Keratinocyte (primary cell): ENCODE results near the gene BBX. TPM values are rescaled to one million over a fixed set of nuclear protein-coding genes. Genes with fewer than 3 reads are reported as not detected.
"Not testable (repeated sequence)": the region's sequence is repeated elsewhere in the genome, so short reads cannot be mapped to it uniquely, and the experiment has no call there.

ENCODE experiments used
- DNase-seq: peaks from one replicate; pipeline ENCODE4 v3.0.0-alpha.2; 2011; ENCODE audit warnings: low read depth, missing footprints, low spot score
- FAIRE-seq: peaks from 2 replicates; lab custom pipeline; 2011; peaks lifted over from hg19 to GRCh38; lab: Jason Lieb, UNC
- H2AFZ ChIP-seq: 2 replicates; pipeline ENCODE4 v1.6.0; 2012; ENCODE audit warnings: low read length, control low read depth, inconsistent platforms; ENCODE audit not compliant: control insufficient read depth
- H3K27ac ChIP-seq: 2 replicates; pipeline ENCODE4 v1.5.1; 2011; ENCODE audit warnings: low read length; ENCODE audit not compliant: control insufficient read depth, insufficient read depth
- H3K27me3 ChIP-seq: 3 replicates; pipeline ENCODE4 v1.6.0; 2011; ENCODE audit warnings: low read length; ENCODE audit not compliant: control insufficient read depth, insufficient read depth; ENCODE audit errors: extremely low read depth
- H3K36me3 ChIP-seq, 2 experiments: 2 replicates in 1 of 2; 3 replicates in 1 of 2; pipeline ENCODE4 v1.5.1; 2011; ENCODE audit warnings: low read length in 2 of 2, mild to moderate bottlenecking in 1 of 2; ENCODE audit not compliant: control insufficient read depth in 2 of 2, insufficient read depth in 2 of 2; ENCODE audit errors: extremely low read depth in 1 of 2
- H3K4me1 ChIP-seq: 3 replicates; pipeline ENCODE4 v1.5.1; 2011; ENCODE audit warnings: low read length; ENCODE audit not compliant: control insufficient read depth, insufficient read depth; ENCODE audit errors: extremely low read depth
- H3K4me2 ChIP-seq: 3 replicates; pipeline ENCODE4 v1.6.0; 2011; ENCODE audit warnings: low read depth, low read length; ENCODE audit not compliant: control insufficient read depth, insufficient read depth; ENCODE audit errors: extremely low read depth
- H3K4me3 ChIP-seq, 3 experiments: fragments of 200-600 bp in 1 of 3; sonication (generic) in 1 of 3; 2 replicates in 2 of 3; 3 replicates in 1 of 3; pipeline ENCODE4 v1.5.1; 2011 to 2016; ENCODE audit warnings: low read length in 3 of 3, mild to moderate bottlenecking in 3 of 3, control low read depth in 2 of 3, inconsistent platforms in 1 of 3, low read depth in 1 of 3, mixed read lengths in 1 of 3, mixed run types in 1 of 3, moderate library complexity in 1 of 3; ENCODE audit not compliant: control insufficient read depth in 2 of 3, insufficient read depth in 2 of 3; ENCODE audit errors: extremely low read depth in 1 of 3
- H3K79me2 ChIP-seq: 2 replicates; pipeline ENCODE4 v1.6.0; 2012; ENCODE audit warnings: low read length; ENCODE audit not compliant: control insufficient read depth, insufficient read depth
- H3K9ac ChIP-seq: 3 replicates; pipeline ENCODE4 v1.6.0; 2011; ENCODE audit warnings: low read length; ENCODE audit not compliant: control insufficient read depth, insufficient read depth; ENCODE audit errors: extremely low read depth
- H3K9me1 ChIP-seq: 3 replicates; pipeline ENCODE4 v1.6.0; 2011; ENCODE audit warnings: low read length; ENCODE audit not compliant: control insufficient read depth, insufficient read depth; ENCODE audit errors: extremely low read depth
- H3K9me3 ChIP-seq: 2 replicates; pipeline ENCODE4 v1.5.1; 2012; ENCODE audit warnings: low read depth, low read length; ENCODE audit not compliant: control insufficient read depth
- H4K20me1 ChIP-seq: 3 replicates; pipeline ENCODE4 v1.6.0; 2011; ENCODE audit warnings: low read length; ENCODE audit not compliant: control insufficient read depth, insufficient read depth; ENCODE audit errors: extremely low read depth
- CTCF ChIP-seq, 3 experiments: IDR thresholded peaks in 1 of 3; conservative IDR thresholded peaks in 1 of 3; optimal IDR thresholded peaks in 1 of 3; 2 replicates in 2 of 3; 3 replicates in 1 of 3; pipeline versions ENCODE3 to v1.5.1; 2011; ENCODE audit warnings: low read length in 3 of 3, mild to moderate bottlenecking in 3 of 3, moderate library complexity in 2 of 3, control low read depth in 1 of 3, inconsistent platforms in 1 of 3; ENCODE audit not compliant: insufficient read depth in 2 of 3; ENCODE audit errors: extremely low read depth in 1 of 3
- EZH2 ChIP-seq: IDR thresholded peaks from one replicate; pipeline ENCODE4 v1.6.1; 2012; ENCODE audit warnings: inconsistent platforms, mild to moderate bottlenecking, low read length, moderate library complexity
- dilution Hi-C: fragments of 300-500 bp; cut with MboI; formaldehyde crosslinking; loops from one replicate; pipeline ENCODE4 v1.7.0; 2020; ENCODE audit warnings: low sequenced_read_pairs; ENCODE audit not compliant: extremely low pct_ligation_motif_present
- polyA plus RNA-seq, 5 experiments: library from polyadenylated mRNA; depleted of rRNA in 3 of 5; stranded (reverse) in 3 of 5; stranded (forward) in 1 of 5; unstranded in 1 of 5; fragments of >200 nt; gene quantifications; 1 replicate in 1 of 5; 2 replicates in 3 of 5; 3 replicates in 1 of 5; pipeline versions ENCODE4 v1.2.1 to v1.2.3, GENCODE V29; 2011 to 2012; ENCODE audit warnings: missing spikeins in 2 of 5, low read depth in 1 of 5, low replicate concordance in 1 of 5

BBX gene
- polyA plus RNA-seq, 1 donor (not counting 4 experiments of a cell fraction or from before 2014, with no cell fraction given), result 43.4 TPM

- no peak overlapping the region for H3K27ac ChIP-seq
- no peaks in the 10 kb centered on the region for H3K79me2 ChIP-seq
- no peaks in the 10 kb centered on the region for H4K20me1 ChIP-seq
- no peak for DNase-seq
- no peak overlapping the region for H3K4me2 ChIP-seq
- H3K4me1 ChIP-seq, result no peaks in the 10 kb centered on the region
- TF ChIP-seq EZH2 (no peak), CTCF (optimal IDR thresholded peaks at IDR 0.05 in 1 of 3, IDR thresholded peaks at IDR 0.05 in 1 of 3, conservative IDR thresholded peaks at IDR 0.05 in 1 of 3; ENCODE audit: extremely low read depth in 1 of 3, insufficient read depth in 2 of 3, low read length in 3 of 3) (no peak)
- H3K27me3 ChIP-seq, result no peaks in the 10 kb centered on the region
- no peak for FAIRE-seq
- no peaks in the 10 kb centered on the region for H3K9me3 ChIP-seq
- no peak overlapping the region for H2AFZ ChIP-seq
- H3K4me3 ChIP-seq, result no peak overlapping the region
- dilution Hi-C loops, result no loop called here
- no peaks in the 10 kb centered on the region for H3K9me1 ChIP-seq
- no peak overlapping the region for H3K9ac ChIP-seq
- no peaks in the 10 kb centered on the region for H3K36me3 ChIP-seq
Measured at GRCh38 chr3:107833722-107834416, 311.1 kb downstream of the BBX start.

GRCh38 chr3:107835001-107835400 lies 312.2 kb downstream of the BBX start:
- H4K20me1 ChIP-seq, H3K9me1 ChIP-seq, H3K9me3 ChIP-seq, FAIRE-seq, H3K27ac ChIP-seq, H3K4me2 ChIP-seq, DNase-seq, H2AFZ ChIP-seq, H3K36me3 ChIP-seq, H3K79me2 ChIP-seq, H3K4me1 ChIP-seq, dilution Hi-C loops, H3K27me3 ChIP-seq, H3K4me3 ChIP-seq, H3K9ac ChIP-seq: not testable (repeated sequence)
